GM12872 (cell line): ENCODE results near the gene TBC1D2B.

Experiments
- TF ChIP-seq, protein P1 (sequence below): IDR thresholded peaks from 3 replicates; pipeline ENCODE4 v1.5.1; 2011; ENCODE audit warnings: low read depth, mild to moderate bottlenecking, low read length, moderate library complexity; ENCODE audit not compliant: insufficient read depth

Gene TBC1D2B

DNA sequence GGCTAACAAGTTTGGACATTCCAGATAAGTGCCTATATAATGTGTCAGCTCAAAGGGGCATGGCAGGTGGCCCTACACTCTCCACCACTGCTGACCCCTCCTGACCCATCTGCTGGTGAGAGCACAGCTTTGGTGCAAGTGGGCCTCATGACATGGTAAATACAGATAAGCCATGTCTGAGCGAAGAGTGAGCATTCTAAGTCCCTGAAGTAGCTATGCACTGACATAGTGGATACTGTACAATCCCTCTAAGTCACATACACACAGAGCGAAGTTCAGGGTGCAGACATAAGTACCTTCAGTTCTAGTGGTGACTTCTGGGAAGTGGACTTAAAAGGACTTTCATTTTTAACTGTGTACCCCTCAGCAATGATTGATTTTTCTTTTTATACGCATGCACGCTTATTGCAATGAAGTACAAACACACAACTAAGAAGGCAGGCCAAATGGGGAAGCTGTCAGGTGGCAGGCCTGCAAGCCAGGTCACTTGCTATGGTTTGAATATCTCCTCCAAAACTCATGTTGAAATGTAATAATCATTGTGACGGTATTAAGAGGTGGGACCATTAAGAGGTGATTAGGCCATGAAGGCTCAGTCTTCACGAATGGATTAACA is 41.5 kb downstream of the TBC1D2B start:
- TF ChIP-seq, protein P1, sequence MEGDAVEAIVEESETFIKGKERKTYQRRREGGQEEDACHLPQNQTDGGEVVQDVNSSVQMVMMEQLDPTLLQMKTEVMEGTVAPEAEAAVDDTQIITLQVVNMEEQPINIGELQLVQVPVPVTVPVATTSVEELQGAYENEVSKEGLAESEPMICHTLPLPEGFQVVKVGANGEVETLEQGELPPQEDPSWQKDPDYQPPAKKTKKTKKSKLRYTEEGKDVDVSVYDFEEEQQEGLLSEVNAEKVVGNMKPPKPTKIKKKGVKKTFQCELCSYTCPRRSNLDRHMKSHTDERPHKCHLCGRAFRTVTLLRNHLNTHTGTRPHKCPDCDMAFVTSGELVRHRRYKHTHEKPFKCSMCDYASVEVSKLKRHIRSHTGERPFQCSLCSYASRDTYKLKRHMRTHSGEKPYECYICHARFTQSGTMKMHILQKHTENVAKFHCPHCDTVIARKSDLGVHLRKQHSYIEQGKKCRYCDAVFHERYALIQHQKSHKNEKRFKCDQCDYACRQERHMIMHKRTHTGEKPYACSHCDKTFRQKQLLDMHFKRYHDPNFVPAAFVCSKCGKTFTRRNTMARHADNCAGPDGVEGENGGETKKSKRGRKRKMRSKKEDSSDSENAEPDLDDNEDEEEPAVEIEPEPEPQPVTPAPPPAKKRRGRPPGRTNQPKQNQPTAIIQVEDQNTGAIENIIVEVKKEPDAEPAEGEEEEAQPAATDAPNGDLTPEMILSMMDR = no peak

DNA sequence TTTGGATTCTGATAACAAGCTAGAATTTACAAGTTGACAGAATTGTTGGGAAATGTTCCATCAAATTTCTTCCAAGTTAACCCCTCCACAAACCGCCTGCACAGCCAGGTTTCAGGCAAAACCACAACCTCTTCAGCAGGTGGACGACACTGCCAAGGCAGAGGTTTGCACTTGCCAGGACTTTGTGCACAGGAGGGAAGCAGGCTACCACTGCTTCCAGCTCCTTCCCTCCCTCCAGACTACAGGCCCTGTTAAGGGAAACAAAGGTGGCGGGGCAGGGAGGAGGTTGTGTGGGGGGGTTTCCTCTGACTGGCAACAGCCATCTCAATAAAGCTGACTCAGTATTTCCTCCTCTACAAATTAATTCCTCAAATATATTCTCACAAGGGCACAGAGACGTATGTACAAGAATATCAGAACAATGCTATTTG is 42.2 kb downstream of the TBC1D2B start:
- TF ChIP-seq, protein P1 = no peak

DNA sequence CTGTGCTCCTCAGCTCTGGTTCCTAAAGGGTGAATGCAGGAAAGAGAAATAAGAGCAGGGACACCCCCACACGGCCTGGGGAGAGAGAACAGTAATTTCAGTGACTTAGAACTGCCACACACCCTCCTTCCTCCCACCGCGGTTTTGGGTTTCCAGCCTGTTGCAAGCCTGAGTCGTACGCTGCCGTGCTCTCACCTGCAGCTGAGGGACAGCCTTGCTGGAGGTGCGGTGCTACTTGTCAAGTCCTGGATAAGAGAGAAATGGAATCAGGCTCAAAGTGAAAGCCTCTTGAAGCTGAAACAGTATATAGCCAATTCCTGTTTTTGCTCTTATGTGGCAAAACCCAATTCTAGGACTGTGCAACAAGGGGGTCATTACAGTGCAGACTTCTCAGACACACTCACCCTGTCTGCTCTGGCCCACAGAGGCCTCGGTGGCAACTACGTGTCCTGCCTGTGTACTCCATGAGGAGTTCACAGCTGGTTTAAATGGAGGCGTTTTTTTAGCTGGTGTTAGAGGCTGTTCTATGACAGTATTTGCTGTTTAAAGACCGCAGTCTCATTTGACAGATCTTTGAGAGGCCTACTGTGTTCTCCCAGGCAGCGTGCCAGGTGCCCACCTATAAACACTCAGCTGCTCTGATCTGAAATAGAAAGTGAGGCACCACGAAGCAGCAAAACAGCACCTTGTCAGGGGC is 42.9 kb downstream of the TBC1D2B start:
- TF ChIP-seq, protein P1 = no peak

DNA sequence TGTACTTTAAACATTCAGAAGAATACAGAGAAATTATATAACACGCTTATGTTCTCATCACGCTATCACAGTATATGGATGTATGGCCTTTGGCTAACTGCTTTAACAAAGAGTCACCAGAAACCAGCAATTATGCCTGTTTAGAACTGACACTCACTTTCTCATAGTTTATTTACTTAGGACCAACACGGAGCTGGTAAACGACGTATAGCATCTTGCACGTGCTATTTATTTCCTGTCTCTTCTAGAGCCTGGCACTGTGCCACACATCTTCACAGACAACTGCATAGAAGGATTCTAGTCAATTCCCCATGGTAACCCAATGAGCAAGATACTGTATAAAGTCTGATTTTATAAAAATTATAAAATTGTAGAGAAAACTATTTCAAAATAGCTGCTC is 43.6 kb downstream of the TBC1D2B start:
- TF ChIP-seq, protein P1 = no peak

DNA sequence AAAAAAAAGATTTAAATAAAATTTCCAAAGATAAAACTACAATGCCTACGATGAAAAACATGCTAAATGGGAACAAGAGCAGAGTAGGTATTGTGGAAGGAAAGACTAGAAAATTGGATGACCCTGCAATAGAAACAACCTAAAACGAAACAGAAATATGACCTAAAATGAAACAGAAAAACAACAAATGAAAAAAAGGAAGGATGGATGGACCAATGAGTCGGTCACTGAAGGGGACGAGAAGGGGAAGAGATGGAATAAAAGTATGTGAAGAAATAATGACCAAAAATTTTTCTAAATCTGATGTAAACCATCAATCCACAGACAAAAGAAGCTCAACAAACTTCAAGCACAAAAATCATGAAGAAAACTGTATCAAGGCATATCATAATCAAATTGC is 44.8 kb downstream of the TBC1D2B start:
- TF ChIP-seq, protein P1 = no peak

DNA sequence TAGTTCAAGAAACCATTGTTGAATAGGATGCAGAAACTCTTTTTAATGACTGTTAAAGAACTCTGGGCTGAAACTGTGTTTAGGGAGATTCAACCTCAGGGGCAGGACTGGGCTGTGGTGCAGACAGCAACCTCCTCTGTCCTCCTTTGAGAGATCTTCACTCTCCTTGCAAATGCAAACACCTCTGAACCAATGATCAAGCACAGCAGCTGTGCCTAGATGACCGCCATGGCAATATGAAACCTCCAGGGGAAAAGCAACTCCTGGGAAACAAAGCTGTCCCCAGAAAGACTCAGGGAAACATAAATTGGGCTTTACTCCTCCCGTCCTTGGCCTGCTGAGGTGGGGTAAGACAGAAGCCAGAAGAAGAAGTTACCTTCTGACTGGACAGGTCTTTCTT is 52.6 kb downstream of the TBC1D2B start:
- TF ChIP-seq, protein P1 = no peak

DNA sequence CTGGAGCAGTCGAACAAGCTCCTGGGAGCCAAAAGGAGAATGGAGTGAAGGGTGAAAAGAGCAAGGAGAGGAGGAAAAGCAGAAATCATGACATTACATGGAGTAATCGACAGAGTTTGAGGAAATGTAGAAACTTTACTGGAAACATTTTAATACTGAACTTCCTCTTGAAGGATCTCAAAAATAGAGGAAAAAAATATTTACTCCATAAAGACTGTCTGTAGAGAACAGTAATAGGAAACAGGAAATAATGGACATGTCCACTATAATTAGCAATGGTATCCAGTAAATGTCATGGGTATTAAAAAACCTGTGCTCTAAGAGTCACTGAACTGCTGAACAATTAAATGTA is 53.0 kb downstream of the TBC1D2B start:
- TF ChIP-seq, protein P1 = no peak
